ENCODE measurements around the gene ZSCAN18. TPM values are rescaled to one million over a fixed set of nuclear protein-coding genes. Genes with fewer than 3 reads are reported as not detected.

Gene ZSCAN18
- total RNA-seq, 2 experiments from 2014 or later: not detected

- no peak overlapping the region for H3K27ac ChIP-seq (ENCODE audit: low read depth, low read length, poor library complexity, severe bottlenecking)
- no peak for DNase-seq (ENCODE audit: low spot score)
- no peaks in the 10 kb centered on the region for H3K9me3 ChIP-seq (ENCODE audit: low read length)
- BruUV-seq (replicated peaks): no TSS peak
- intact Hi-C loops (cut with micrococcal nuclease; ENCODE audit: unreplicated experiment): no loop called here
- H3K4me3 ChIP-seq (ENCODE audit: low read depth, low read length, poor library complexity, severe bottlenecking): no peak overlapping the region
- H3K4me1 ChIP-seq (ENCODE audit: insufficient read depth, low read length, poor library complexity, severe bottlenecking): no peaks in the 10 kb centered on the region
- CTCF ChIA-PET (ENCODE audit: unreplicated experiment): no interaction called here
- H3K9me2 ChIP-seq (ENCODE audit: insufficient read depth, low read length): no peaks in the 10 kb centered on the region
- no peak overlapping the region for H2AFZ ChIP-seq (ENCODE audit: low read length)
- no peak for TF ChIP-seq CTCF (conservative IDR thresholded peaks at IDR 0.05; ENCODE audit: low read length)
- no peak for TF ChIP-seq EZH2phosphoT487 (IDR thresholded peaks at IDR 0.05; ENCODE audit: borderline replicate concordance, low read depth, low read length)
- no peaks in the 10 kb centered on the region for H3K36me3 ChIP-seq (ENCODE audit: insufficient read depth, low read length)
- POLR2A ChIA-PET: no interaction called here
- no peaks in the 10 kb centered on the region for H3K79me2 ChIP-seq (ENCODE audit: insufficient read depth, low read depth, low read length)
- no peak overlapping the region for H3K4me2 ChIP-seq (ENCODE audit: low read length)
- no peaks in the 10 kb centered on the region for H4K20me1 ChIP-seq (ENCODE audit: insufficient read depth, low read length)
These were observed 62.2 kb downstream of the ZSCAN18 start for GRCh38 chr19:58035863-58036262.

- Histone ChIP-seq H3K9me2 (ENCODE audit: insufficient read depth, low read length) (no peaks in the 10 kb centered on the region), H3K27ac (ENCODE audit: low read depth, low read length, poor library complexity, severe bottlenecking) (no peak overlapping the region), H3K4me2 (ENCODE audit: low read length) (no peak overlapping the region), H4K20me1 (ENCODE audit: insufficient read depth, low read length) (no peaks in the 10 kb centered on the region), H2AFZ (ENCODE audit: low read length) (no peak overlapping the region), H3K9me3 (ENCODE audit: low read length) (no peaks in the 10 kb centered on the region), H3K4me3 (ENCODE audit: low read depth, low read length, poor library complexity, severe bottlenecking) (no peak overlapping the region), H3K4me1 (ENCODE audit: insufficient read depth, low read length, poor library complexity, severe bottlenecking) (no peaks in the 10 kb centered on the region), H3K79me2 (ENCODE audit: insufficient read depth, low read depth, low read length) (no peaks in the 10 kb centered on the region), H3K36me3 (ENCODE audit: insufficient read depth, low read length) (no peaks in the 10 kb centered on the region)
- DNase-seq (ENCODE audit: low spot score): no peak
- no peak for TF ChIP-seq EZH2phosphoT487 (IDR thresholded peaks at IDR 0.05; ENCODE audit: borderline replicate concordance, low read depth, low read length)
- TF ChIP-seq CTCF (conservative IDR thresholded peaks at IDR 0.05; ENCODE audit: low read length): no peak
- intact Hi-C loops (cut with micrococcal nuclease; ENCODE audit: unreplicated experiment): no loop called here
- ChIA-PET CTCF (ENCODE audit: unreplicated experiment) (no interaction called here), POLR2A (no interaction called here)
- no TSS peak for BruUV-seq (replicated peaks)
These were observed 63.6 kb downstream of the ZSCAN18 start for GRCh38 chr19:58034477-58034793.

Other genes with a start within 250 kb of the ZSCAN18 start
- 22.7 and 25.0 TPM in 2 replicates for gene ZNF587, start 248.4 kb downstream of the ZSCAN18 start, total RNA-seq (2014; rRNA removed; shearing (Covaris generic))
- 45.9 and 52.5 TPM in 2 replicates for gene ZNF587, start 248.4 kb downstream of the ZSCAN18 start, total RNA-seq (2022)
- gene ZNF814, start 209.2 kb downstream of the ZSCAN18 start, total RNA-seq (2014; rRNA removed; shearing (Covaris generic)): 27.4 and 30.4 TPM in 2 replicates
- 42.6 and 50.1 TPM in 2 replicates for gene ZNF814, start 209.2 kb downstream of the ZSCAN18 start, total RNA-seq (2022)
- gene ZNF417, start 181.6 kb downstream of the ZSCAN18 start, total RNA-seq (2014; rRNA removed; shearing (Covaris generic)): 21.4 and 28.6 TPM in 2 replicates
- 20.6 and 24.0 TPM in 2 replicates for gene ZNF417, start 181.6 kb downstream of the ZSCAN18 start, total RNA-seq (2022)
- 0.57 and 2.1 TPM in 2 replicates for gene ZNF418, start 162.8 kb downstream of the ZSCAN18 start, total RNA-seq (2014; rRNA removed; shearing (Covaris generic))
- 1.5 and 1.7 TPM in 2 replicates for gene ZNF418, start 162.8 kb downstream of the ZSCAN18 start, total RNA-seq (2022)
- gene ZNF256, start 150.5 kb downstream of the ZSCAN18 start, total RNA-seq (2014; rRNA removed; shearing (Covaris generic)): 4.6 and 5.7 TPM in 2 replicates
- gene ZNF256, start 150.5 kb downstream of the ZSCAN18 start, total RNA-seq (2022): 9.0 and 13.6 TPM in 2 replicates
- not detected in 2 replicates for gene C19orf18, start 123.7 kb downstream of the ZSCAN18 start, total RNA-seq (2014; rRNA removed; shearing (Covaris generic))
- not detected in 2 replicates for gene C19orf18, start 123.7 kb downstream of the ZSCAN18 start, total RNA-seq (2022)
- 1.3 and 2.1 TPM in 2 replicates for gene ZNF606, start 95.4 kb downstream of the ZSCAN18 start, total RNA-seq (2014; rRNA removed; shearing (Covaris generic))
- 3.2 and 4.3 TPM in 2 replicates for gene ZNF606, start 95.4 kb downstream of the ZSCAN18 start, total RNA-seq (2022)
- gene ZSCAN1, start 64.2 kb downstream of the ZSCAN18 start, total RNA-seq (2014; rRNA removed; shearing (Covaris generic)): not detected in 2 replicates
- not detected in 2 replicates for gene ZSCAN1, start 64.2 kb downstream of the ZSCAN18 start, total RNA-seq (2022)
- gene ZNF135, start 38.9 kb downstream of the ZSCAN18 start, total RNA-seq (2014; rRNA removed; shearing (Covaris generic)): not detected in 2 replicates
- not detected in 2 replicates for gene ZNF135, start 38.9 kb downstream of the ZSCAN18 start, total RNA-seq (2022)
- 3.1 and 3.2 TPM in 2 replicates for gene ZNF329, start 52.6 kb upstream of the ZSCAN18 start, total RNA-seq (2014; rRNA removed; shearing (Covaris generic))
- gene ZNF329, start 52.6 kb upstream of the ZSCAN18 start, total RNA-seq (2022): 3.1 and 3.4 TPM in 2 replicates
- 36.4 and 68.3 TPM in 2 replicates for gene ZNF274, start 84.8 kb upstream of the ZSCAN18 start, total RNA-seq (2014; rRNA removed; shearing (Covaris generic))
- 36.2 and 42.4 TPM in 2 replicates for gene ZNF274, start 84.8 kb upstream of the ZSCAN18 start, total RNA-seq (2022)
- 34.1 and 38.6 TPM in 2 replicates for gene ZNF544, start 130.7 kb upstream of the ZSCAN18 start, total RNA-seq (2014; rRNA removed; shearing (Covaris generic))
- gene ZNF544, start 130.7 kb upstream of the ZSCAN18 start, total RNA-seq (2022): 31.0 and 37.3 TPM in 2 replicates
- gene ZNF8, start 180.7 kb upstream of the ZSCAN18 start, total RNA-seq (2014; rRNA removed; shearing (Covaris generic)): 7.3 and 7.8 TPM in 2 replicates
- gene ZNF8, start 180.7 kb upstream of the ZSCAN18 start, total RNA-seq (2022): 7.1 and 7.7 TPM in 2 replicates
- 61.7 and 79.6 TPM in 2 replicates for gene ERVK3-1, start 207.1 kb upstream of the ZSCAN18 start, total RNA-seq (2014; rRNA removed; shearing (Covaris generic))
- gene ERVK3-1, start 207.1 kb upstream of the ZSCAN18 start, total RNA-seq (2022): 46.4 and 48.1 TPM in 2 replicates
- 2.6 and 3.3 TPM in 2 replicates for gene ZSCAN22, start 228.8 kb upstream of the ZSCAN18 start, total RNA-seq (2014; rRNA removed; shearing (Covaris generic))
- gene ZSCAN22, start 228.8 kb upstream of the ZSCAN18 start, total RNA-seq (2022): 3.7 and 5.1 TPM in 2 replicates

Data from OCI-LY7 (cell line).